GM21619 (cell line): ENCODE results near the gene COA5.

Experiments
- ATAC-seq: cut with Tn5 transposase; IDR thresholded peaks from one replicate; pipeline ENCODE4 v1.9.1; 2021; ENCODE audit not compliant: unreplicated experiment

COA5 gene

GRCh38 chr2:98608116-98608961, at the start of gene COA5, which contains the start of gene UNC50:
COA5 (minus strand) TSS chr2:98608512; CDS start chr2:98608405, 107 bp downstream.
UNC50 (plus strand) TSS chr2:98608589; CDS start chr2:98609760, 1,171 bp downstream.
- ATAC-seq = peak; percentile 88

GRCh38 chr2:98656800-98657199, 48.5 kb upstream of the COA5 start:
- no peak for ATAC-seq

GRCh38 chr2:98654699-98655495, 46.6 kb upstream of the COA5 start:
- no peak for ATAC-seq

- no peak for ATAC-seq
Observed at GRCh38 chr2:98650998-98651397, 42.7 kb upstream of the COA5 start.

GRCh38 chr2:98649992-98650375, 41.7 kb upstream of the COA5 start:
- ATAC-seq = no peak

GRCh38 chr2:98649135-98649991, 41.1 kb upstream of the COA5 start:
- peak; percentile 71 for ATAC-seq

- no peak for ATAC-seq
Observed at GRCh38 chr2:98648451-98648850, 40.1 kb upstream of the COA5 start.

- no peak for ATAC-seq
Observed at GRCh38 chr2:98647636-98648035, 39.3 kb upstream of the COA5 start.

- no peak for ATAC-seq
Observed at GRCh38 chr2:98643496-98644100, 35.3 kb upstream of the COA5 start.

GRCh38 chr2:98637401-98638147, 29.3 kb upstream of the COA5 start:
- peak; percentile 90 for ATAC-seq

- no peak for ATAC-seq
Observed at GRCh38 chr2:98634406-98635092, 26.2 kb upstream of the COA5 start.

- no peak for ATAC-seq
Observed at GRCh38 chr2:98632351-98632750, 24.0 kb upstream of the COA5 start.

GRCh38 chr2:98623657-98624056, 15.3 kb upstream of the COA5 start:
- no peak for ATAC-seq

- no peak for ATAC-seq
Observed at GRCh38 chr2:98617149-98617548, 8.8 kb upstream of the COA5 start.

GRCh38 chr2:98615481-98615880, 7.2 kb upstream of the COA5 start:
- no peak for ATAC-seq

- ATAC-seq = no peak
Observed at GRCh38 chr2:98614024-98614739, 5.9 kb upstream of the COA5 start.

- peak; percentile 9 for ATAC-seq
Observed at GRCh38 chr2:98608962-98609604, 771 bp upstream of the COA5 start.

- ATAC-seq = no peak
Observed at GRCh38 chr2:98607741-98608115, 584 bp downstream of the COA5 start.
